Left ventricle myocardium inferior (tissue), 1 donor: ENCODE results near the gene CRIM1. TPM values are rescaled to one million over a fixed set of nuclear protein-coding genes. Genes with fewer than 3 reads are reported as not detected.

Source experiments
- DNase-seq: peaks from one replicate; pipeline ENCODE4 v3.0.0-alpha.2; 2020
- H3K27ac ChIP-seq: fragments of 200-600 bp; replicated peaks from 2 replicates; pipeline ENCODE4 v1.8.0; 2021
- H3K27me3 ChIP-seq: fragments of 200-600 bp; 2 replicates; pipeline ENCODE4 v1.8.0; 2021; ENCODE audit warnings: low read depth
- H3K36me3 ChIP-seq: fragments of 200-600 bp; 2 replicates; pipeline ENCODE4 v1.8.0; 2021
- H3K4me1 ChIP-seq: fragments of 200-600 bp; 2 replicates; pipeline ENCODE4 v1.8.0; 2021
- H3K4me3 ChIP-seq: fragments of 200-600 bp; 2 replicates; pipeline ENCODE4 v1.8.0; 2021; ENCODE audit warnings: mild to moderate bottlenecking, moderate library complexity
- H3K9me3 ChIP-seq: fragments of 200-600 bp; replicated peaks from 2 replicates; pipeline ENCODE4 v1.8.0; 2021
- intact Hi-C: fragments of 100-400 bp; cut with micrococcal nuclease; formaldehyde crosslinking; loops from one replicate; pipeline ENCODE4 v1.11.0; 2022
- total RNA-seq: library from RNA; stranded (reverse); fragmentation: NEBNext Ultra II Directional; extraction: Animal tissue kit (Norgen Biotek cat#: 25700); gene quantifications from one replicate; pipeline ENCODE4 v1.2.1, GENCODE V29; 2021
- TF ChIP-seq, protein P1 (sequence below): fragments of 200-600 bp; IDR thresholded peaks from 2 replicates; pipeline ENCODE4 v1.8.0; 2021; ENCODE audit warnings: antibody characterized with exemption, mild to moderate bottlenecking, borderline replicate concordance
- donor health status: DM: no; HTN: yes; CAD: no; lungs with severe emphysema.

Gene CRIM1
- total RNA-seq, 1 donor from 2014 or later = 45.6 TPM

DNA sequence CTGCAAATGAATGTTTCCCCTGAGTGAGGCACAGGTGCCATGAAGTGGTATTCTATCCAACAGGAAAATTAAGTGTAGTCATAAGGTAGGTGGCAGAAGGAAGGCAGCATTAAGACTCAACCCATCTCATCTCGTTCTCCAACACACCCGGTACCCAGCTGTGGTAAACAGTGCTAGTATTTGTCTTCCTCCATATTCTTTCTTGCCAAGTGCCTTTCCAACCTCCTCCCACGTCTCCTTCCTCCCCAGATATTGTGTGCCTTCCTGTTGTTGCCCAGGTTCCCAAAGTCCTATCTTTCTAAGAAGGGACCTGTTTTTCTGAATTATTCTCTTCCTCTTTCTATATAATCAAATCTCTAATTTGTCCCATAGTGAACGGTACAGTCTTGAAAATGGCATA lies 83.5 kb downstream of the CRIM1 start:
- Histone ChIP-seq H3K4me1 (peaks cover 35% of the 10 kb centered on the region), H3K4me3 (no peak overlapping the region), H3K9me3 (no peaks in the 10 kb centered on the region), H3K27ac (no peak overlapping the region), H3K36me3 (peaks cover 27% of the 10 kb centered on the region), H3K27me3 (no peaks in the 10 kb centered on the region)
- intact Hi-C loops = no loop called here
- DNase-seq = no peak
- TF ChIP-seq, protein P1, sequence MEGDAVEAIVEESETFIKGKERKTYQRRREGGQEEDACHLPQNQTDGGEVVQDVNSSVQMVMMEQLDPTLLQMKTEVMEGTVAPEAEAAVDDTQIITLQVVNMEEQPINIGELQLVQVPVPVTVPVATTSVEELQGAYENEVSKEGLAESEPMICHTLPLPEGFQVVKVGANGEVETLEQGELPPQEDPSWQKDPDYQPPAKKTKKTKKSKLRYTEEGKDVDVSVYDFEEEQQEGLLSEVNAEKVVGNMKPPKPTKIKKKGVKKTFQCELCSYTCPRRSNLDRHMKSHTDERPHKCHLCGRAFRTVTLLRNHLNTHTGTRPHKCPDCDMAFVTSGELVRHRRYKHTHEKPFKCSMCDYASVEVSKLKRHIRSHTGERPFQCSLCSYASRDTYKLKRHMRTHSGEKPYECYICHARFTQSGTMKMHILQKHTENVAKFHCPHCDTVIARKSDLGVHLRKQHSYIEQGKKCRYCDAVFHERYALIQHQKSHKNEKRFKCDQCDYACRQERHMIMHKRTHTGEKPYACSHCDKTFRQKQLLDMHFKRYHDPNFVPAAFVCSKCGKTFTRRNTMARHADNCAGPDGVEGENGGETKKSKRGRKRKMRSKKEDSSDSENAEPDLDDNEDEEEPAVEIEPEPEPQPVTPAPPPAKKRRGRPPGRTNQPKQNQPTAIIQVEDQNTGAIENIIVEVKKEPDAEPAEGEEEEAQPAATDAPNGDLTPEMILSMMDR = no peak

DNA sequence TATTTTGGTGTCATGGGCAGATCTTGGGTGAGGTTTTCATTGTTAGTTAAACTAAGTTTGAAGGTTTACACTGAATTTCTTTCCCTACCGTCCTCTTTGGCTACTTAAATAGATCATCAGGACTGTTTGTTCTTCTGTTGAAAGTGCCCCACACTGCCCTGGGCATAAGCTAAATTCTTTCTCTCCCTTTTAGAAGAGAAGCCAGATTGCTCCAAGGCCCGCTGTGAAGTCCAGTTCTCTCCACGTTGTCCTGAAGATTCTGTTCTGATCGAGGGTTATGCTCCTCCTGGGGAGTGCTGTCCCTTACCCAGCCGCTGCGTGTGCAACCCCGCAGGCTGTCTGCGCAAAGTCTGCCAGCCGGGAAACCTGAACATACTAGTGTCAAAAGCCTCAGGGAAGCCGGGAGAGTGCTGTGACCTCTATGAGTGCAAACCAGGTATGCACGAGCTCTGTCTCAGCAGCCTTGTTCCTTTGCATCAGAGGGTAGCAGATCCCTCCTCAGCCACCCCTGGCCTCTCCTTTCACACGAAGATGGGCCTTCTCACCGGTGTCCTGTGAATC lies 85.6 kb downstream of the CRIM1 start:
- intact Hi-C loops = no loop called here
- Histone ChIP-seq H3K27me3 (no peaks in the 10 kb centered on the region), H3K4me3 (no peak overlapping the region), H3K27ac (no peak overlapping the region), H3K36me3 (peaks cover 39% of the 10 kb centered on the region), H3K9me3 (no peaks in the 10 kb centered on the region), H3K4me1 (peaks cover 27% of the 10 kb centered on the region)
- TF ChIP-seq, protein P1 = no peak
- no peak for DNase-seq

DNA sequence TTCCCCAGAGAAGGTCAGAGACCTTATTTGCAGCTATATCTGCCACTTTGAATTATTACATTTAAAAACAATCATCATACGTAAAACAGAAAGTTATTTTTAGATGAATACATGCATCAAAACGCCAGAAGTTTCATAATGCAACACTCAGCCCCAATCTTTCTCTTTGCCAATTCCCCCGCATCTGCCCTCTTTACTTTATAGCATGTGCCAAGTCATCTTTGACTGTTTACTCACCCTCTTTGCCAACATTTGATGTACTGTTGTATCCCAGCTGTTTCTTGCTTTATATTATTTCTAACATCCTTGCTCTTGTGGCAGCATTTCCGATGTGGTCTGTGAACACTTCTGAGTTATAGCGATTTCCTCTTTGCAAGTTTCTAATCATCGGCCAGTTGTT lies 86.2 kb downstream of the CRIM1 start:
- intact Hi-C loops = no loop called here
- no peak overlapping the region for H3K27ac ChIP-seq

DNA sequence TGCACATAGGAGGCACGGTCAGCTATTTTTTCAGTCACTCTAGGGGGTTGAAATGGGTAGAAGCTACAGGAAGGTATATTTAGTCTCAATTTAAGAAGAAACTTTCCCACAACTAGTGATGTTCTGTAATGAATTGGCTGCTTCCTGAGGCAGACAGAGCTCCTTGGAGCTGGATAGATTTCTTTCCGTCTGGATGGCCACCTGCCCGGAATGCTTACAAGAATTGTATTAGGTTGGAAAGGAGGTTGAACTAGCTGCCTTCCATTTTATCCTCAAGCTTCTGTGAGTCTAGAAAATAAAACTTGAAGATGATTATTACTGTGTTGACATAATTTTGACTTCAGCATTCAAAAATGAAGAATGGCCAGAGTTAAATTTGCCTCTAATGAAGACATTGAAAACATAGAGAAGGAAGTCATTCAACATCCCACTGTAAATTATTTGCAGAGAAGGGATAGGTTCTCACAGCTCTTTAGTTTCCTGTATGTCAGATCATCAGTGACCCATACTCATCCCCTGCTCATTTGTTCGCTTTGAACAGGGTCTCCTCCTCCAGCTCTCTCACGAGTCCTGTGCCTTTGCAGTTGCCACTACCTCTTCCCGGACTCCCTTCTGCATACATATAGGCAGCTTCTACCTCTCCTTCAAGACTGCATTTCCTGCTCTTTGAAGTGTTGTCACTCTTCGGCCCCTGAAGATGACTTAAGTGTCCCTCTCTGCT lies 88.8 kb downstream of the CRIM1 start:
- H3K27me3 ChIP-seq = no peaks in the 10 kb centered on the region
- TF ChIP-seq, protein P1 = no peak
- H3K9me3 ChIP-seq = no peaks in the 10 kb centered on the region
- H3K4me3 ChIP-seq = no peak overlapping the region
- peaks cover 18% of the 10 kb centered on the region for H3K4me1 ChIP-seq
- no peak overlapping the region for H3K27ac ChIP-seq
- DNase-seq = no peak
- peaks cover 63% of the 10 kb centered on the region for H3K36me3 ChIP-seq
- intact Hi-C loops = no loop called here

More for the DNA sequence above, 86.2 kb downstream of the CRIM1 start:
- Histone ChIP-seq H3K9me3 (no peaks in the 10 kb centered on the region), H3K4me3 (no peak overlapping the region), H3K27me3 (no peaks in the 10 kb centered on the region), H3K36me3 (peaks cover 46% of the 10 kb centered on the region), H3K4me1 (peaks cover 27% of the 10 kb centered on the region)
- TF ChIP-seq, protein P1 = no peak
- DNase-seq = no peak

DNA sequence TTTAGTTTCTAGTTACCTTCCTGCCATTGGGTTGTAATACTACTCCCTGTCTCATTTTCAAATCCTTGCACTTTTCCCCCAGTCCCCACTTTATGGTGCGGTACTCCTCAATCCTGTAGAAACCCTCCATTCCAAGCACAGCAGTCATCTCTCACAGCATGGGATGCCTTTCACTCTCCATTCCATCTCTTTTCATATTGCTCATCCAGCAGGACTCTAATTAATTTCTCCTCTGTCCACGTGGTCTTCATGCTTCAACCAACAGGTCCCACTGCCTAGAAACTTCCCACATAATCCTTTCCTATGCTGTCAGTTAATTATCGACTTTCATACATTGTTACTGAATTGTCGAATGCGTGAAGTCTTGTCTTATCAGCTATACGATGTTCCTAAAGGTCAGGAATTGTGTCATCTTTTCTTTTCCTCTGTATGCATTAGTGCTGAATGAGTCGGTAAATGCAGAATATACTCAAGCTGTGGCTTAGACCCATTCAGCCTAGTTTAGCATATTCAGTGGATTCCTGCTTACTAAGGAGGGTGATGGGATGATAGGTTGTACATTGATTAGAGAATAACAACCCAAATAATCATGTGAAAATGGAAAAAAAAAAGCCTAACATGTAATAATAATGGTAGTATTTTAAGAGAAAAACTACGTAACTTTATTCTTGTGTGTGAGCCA lies 89.7 kb downstream of the CRIM1 start:
- Histone ChIP-seq H3K9me3 (no peaks in the 10 kb centered on the region), H3K27ac (no peak overlapping the region), H3K4me3 (no peak overlapping the region), H3K36me3 (peaks cover 63% of the 10 kb centered on the region), H3K27me3 (no peaks in the 10 kb centered on the region), H3K4me1 (peaks cover 21% of the 10 kb centered on the region)
- TF ChIP-seq, protein P1 = no peak
- DNase-seq = no peak
- intact Hi-C loops = no loop called here
